Colonic mucosa (tissue), 4 donors: Measurements from ENCODE around the gene EGFLAM. TPM values are rescaled to one million over a fixed set of nuclear protein-coding genes. Genes with fewer than 3 reads are reported as not detected.

ENCODE experiments used
- DNase-seq: peaks from one replicate; pipeline ENCODE4 v3.0.0-alpha.2; 2020
- H3K27ac ChIP-seq: fragments of 200-600 bp; one replicate; pipeline ENCODE4 v1.8.0; 2021
- H3K27me3 ChIP-seq: fragments of 200-600 bp; one replicate; pipeline ENCODE4 v1.8.0; 2021
- H3K36me3 ChIP-seq: fragments of 200-600 bp; one replicate; pipeline ENCODE4 v1.8.0; 2021
- H3K4me1 ChIP-seq: fragments of 200-600 bp; one replicate; pipeline ENCODE4 v1.8.0; 2021; ENCODE audit warnings: mild to moderate bottlenecking
- H3K4me3 ChIP-seq: fragments of 200-600 bp; one replicate; pipeline ENCODE4 v1.8.0; 2021
- H3K9ac ChIP-seq, 2 donors: one replicate each; pipeline ENCODE4 v1.7.0; 2013; ENCODE audit warnings: control low read depth in 2 of 2, low read depth in 2 of 2, low read length in 2 of 2
- H3K9me3 ChIP-seq: fragments of 200-600 bp; one replicate; pipeline ENCODE4 v1.8.0; 2021
- CTCF ChIP-seq: fragments of 200-600 bp; IDR thresholded peaks from one replicate; pipeline ENCODE4 v1.8.0; 2022; ENCODE audit warnings: antibody characterized with exemption, mild to moderate bottlenecking
- intact Hi-C: fragments of 100-400 bp; cut with DNase I; formaldehyde crosslinking; loops from one replicate; pipeline ENCODE4 v1.14.1; 2022
- total RNA-seq, 2 donors: library from RNA; stranded (reverse); fragmentation: NEBNext Ultra II Directional in 1 of 2; extraction: Animal tissue kit (Norgen Biotek cat#: 25700) in 1 of 2; gene quantifications; one replicate each; pipeline ENCODE4 v1.2.1, GENCODE V29; 2021
- donor health status: healthy.
- donor health status: DM: no; HTN: no; CAD: no.
- donor health status: DM: no; HTN: no; CAD: no.

EGFLAM gene
- total RNA-seq, 2 donors from 2014 or later, result 0.40 to 2.0 TPM

GRCh38 chr5:38456657-38457399 lies 198.5 kb downstream of the EGFLAM start:
- H3K27ac ChIP-seq, result no peak overlapping the region
- H3K36me3 ChIP-seq, result no peaks in the 10 kb centered on the region
- no peak for TF ChIP-seq CTCF
- H3K4me3 ChIP-seq, result no peak overlapping the region
- no peaks in the 10 kb centered on the region for H3K27me3 ChIP-seq
- no peak overlapping the region for H3K9ac ChIP-seq
- DNase-seq, result no peak
- H3K4me1 ChIP-seq, result no peaks in the 10 kb centered on the region
- intact Hi-C loops, result no loop called here
- H3K9me3 ChIP-seq, result no peaks in the 10 kb centered on the region

GRCh38 chr5:38458174-38458573 lies 199.8 kb downstream of the EGFLAM start:
- intact Hi-C loops, result no loop called here
- Histone ChIP-seq H3K9ac (no peak overlapping the region), H3K36me3 (no peaks in the 10 kb centered on the region), H3K27me3 (no peaks in the 10 kb centered on the region), H3K4me1 (no peaks in the 10 kb centered on the region), H3K27ac (no peak overlapping the region), H3K9me3 (no peaks in the 10 kb centered on the region), H3K4me3 (no peak overlapping the region)
- no peak for DNase-seq
- no peak for TF ChIP-seq CTCF

GRCh38 chr5:38462976-38463633 lies 204.7 kb downstream of the EGFLAM start:
- H3K9ac ChIP-seq, result no peak overlapping the region
- no peaks in the 10 kb centered on the region for H3K9me3 ChIP-seq
- intact Hi-C loops, result no loop called here
- no peak overlapping the region for H3K4me3 ChIP-seq
- no peak for TF ChIP-seq CTCF
- H3K36me3 ChIP-seq, result no peaks in the 10 kb centered on the region
- H3K27ac ChIP-seq, result no peak overlapping the region
- H3K4me1 ChIP-seq, result no peaks in the 10 kb centered on the region
- no peak for DNase-seq
- H3K27me3 ChIP-seq, result no peaks in the 10 kb centered on the region

- Histone ChIP-seq H3K4me3 (no peak overlapping the region), H3K27me3 (no peaks in the 10 kb centered on the region), H3K27ac (no peak overlapping the region), H3K4me1 (no peaks in the 10 kb centered on the region), H3K36me3 (no peaks in the 10 kb centered on the region), H3K9me3 (no peaks in the 10 kb centered on the region), H3K9ac (no peak overlapping the region)
- no peak for TF ChIP-seq CTCF
- no peak for DNase-seq
- intact Hi-C loops, result no loop called here
These were observed 205.5 kb downstream of the EGFLAM start for GRCh38 chr5:38463634-38464521.

- DNase-seq, result no peak
- H3K4me1 ChIP-seq, result no peaks in the 10 kb centered on the region
These were observed 206.7 kb downstream of the EGFLAM start for GRCh38 chr5:38465061-38465460.

More at GRCh38 chr5:38465061-38465460, 206.7 kb downstream of the EGFLAM start:
- TF ChIP-seq CTCF, result no peak
- no peak overlapping the region for H3K4me3 ChIP-seq
- H3K9me3 ChIP-seq, result no peaks in the 10 kb centered on the region
- H3K27me3 ChIP-seq, result no peaks in the 10 kb centered on the region
- H3K9ac ChIP-seq, result no peak overlapping the region
- no peak overlapping the region for H3K27ac ChIP-seq
- intact Hi-C loops, result no loop called here
- no peaks in the 10 kb centered on the region for H3K36me3 ChIP-seq
